Upper lobe of right lung (tissue), 1 donor: ENCODE data around the gene FLT4. TPM values are rescaled to one million over a fixed set of nuclear protein-coding genes. Genes with fewer than 3 reads are reported as not detected.

Experiments used
- ATAC-seq: fragments of 200-7000 bp; cut with Tn5 transposase; one replicate; pipeline ENCODE4 v1.9.1; 2020; ENCODE audit warnings: mild to moderate bottlenecking, moderate library complexity
- DNase-seq: peaks from one replicate; pipeline ENCODE4 v3.0.0-alpha.2; 2020
- H3K27ac ChIP-seq: fragments of 200-600 bp; one replicate; pipeline ENCODE4 v1.8.0; 2022
- H3K27me3 ChIP-seq: fragments of 200-600 bp; one replicate; pipeline ENCODE4 v1.8.0; 2022; ENCODE audit warnings: mild to moderate bottlenecking
- H3K36me3 ChIP-seq: fragments of 200-600 bp; one replicate; pipeline ENCODE4 v1.8.0; 2022
- H3K4me1 ChIP-seq: fragments of 200-600 bp; one replicate; pipeline ENCODE4 v1.8.0; 2022
- H3K4me3 ChIP-seq: fragments of 200-600 bp; one replicate; pipeline ENCODE4 v1.8.0; 2022; ENCODE audit warnings: mild to moderate bottlenecking
- H3K9me3 ChIP-seq: fragments of 200-600 bp; one replicate; pipeline ENCODE4 v1.8.0; 2022
- CTCF ChIP-seq: fragments of 200-600 bp; IDR thresholded peaks from one replicate; pipeline ENCODE4 v1.8.0; 2022; ENCODE audit warnings: antibody characterized with exemption
- intact Hi-C: fragments of 100-400 bp; cut with DNase I; formaldehyde crosslinking; loops from one replicate; pipeline ENCODE4 v1.11.0; 2022
- long read RNA-seq: library from polyadenylated mRNA; unstranded; transcript quantifications from one replicate; pipeline ENCODE4 v2.0.0, GENCODE V29; 2021
- total RNA-seq: library from RNA; stranded (reverse); fragmentation: NEBNext Ultra II Directional; extraction: Animal tissue kit (Norgen Biotek cat#: 25700); gene quantifications from one replicate; pipeline ENCODE4 v1.2.1, GENCODE V29; 2021
- donor health status: DM: no; HTN: yes; CAD: no; lungs with severe emphysema.

The FLT4 gene
- total RNA-seq, result 38.6 TPM
- long read RNA-seq, full-length matches to known transcripts, result 5 of 35 reads
- long read RNA-seq, partial matches to known transcripts, result 18 of 35 reads
- long read RNA-seq, other reads (novel, unspliced or antisense), result 12 of 35 reads

- ATAC-seq, result peak; percentile 22
- Histone ChIP-seq H3K27me3 (peaks cover 45% of the 10 kb centered on the region), H3K4me1 (peaks cover 6% of the 10 kb centered on the region), H3K9me3 (no peaks in the 10 kb centered on the region), H3K4me3 (peak within 1 kb of the TSS; percentile 47), H3K27ac (no peak within 1 kb of the TSS), H3K36me3 (no peaks in the 10 kb centered on the region)
- intact Hi-C loops, result no loop called here
- peak; percentile 54 for DNase-seq
- TF ChIP-seq CTCF, result no peak
Observed at GRCh38 chr5:180649297-180650039, at the start of gene FLT4. FLT4 (minus strand) TSS chr5:180649600; CDS start chr5:180649545, 55 bp downstream.

- intact Hi-C loops, result no loop called here
- Histone ChIP-seq H3K27ac (no peak overlapping the region), H3K4me3 (no peak overlapping the region), H3K36me3 (no peaks in the 10 kb centered on the region), H3K27me3 (peaks cover 6% of the 10 kb centered on the region), H3K9me3 (no peaks in the 10 kb centered on the region), H3K4me1 (no peaks in the 10 kb centered on the region)
- DNase-seq, result no peak
- no peak for TF ChIP-seq CTCF
- no peak for ATAC-seq
Observed at GRCh38 chr5:180699042-180699441, 49.6 kb upstream of the FLT4 start.

DNA sequence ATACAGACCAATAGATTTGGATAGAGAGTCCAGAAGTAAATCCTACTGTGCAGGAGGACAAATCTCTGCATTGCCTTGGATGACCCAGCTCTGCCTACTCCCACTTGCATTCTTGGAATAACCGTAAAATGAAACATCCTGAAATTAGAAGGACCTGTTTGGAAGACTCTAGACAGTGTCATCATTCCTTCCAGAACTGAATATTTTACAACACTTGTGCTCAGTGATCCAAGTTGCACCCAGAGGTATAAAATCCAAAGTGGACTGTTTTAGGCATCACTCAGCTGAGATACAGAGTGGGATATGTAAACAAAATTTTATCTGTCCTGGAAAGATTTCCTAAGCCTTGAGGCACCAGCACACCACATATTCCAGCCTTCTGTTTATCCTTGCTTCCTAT, 46.7 kb upstream of the FLT4 start:
- no peaks in the 10 kb centered on the region for H3K9me3 ChIP-seq
- no peaks in the 10 kb centered on the region for H3K4me1 ChIP-seq
- no peaks in the 10 kb centered on the region for H3K36me3 ChIP-seq
- DNase-seq (no peak), ATAC-seq (no peak)
- no peak overlapping the region for H3K27ac ChIP-seq
- H3K27me3 ChIP-seq, result peaks cover 10% of the 10 kb centered on the region
- intact Hi-C loops, result no loop called here
- H3K4me3 ChIP-seq, result no peak overlapping the region
- TF ChIP-seq CTCF, result no peak

GRCh38 chr5:180692429-180692828, 43.0 kb upstream of the FLT4 start:
- Histone ChIP-seq H3K27me3 (peaks cover 8% of the 10 kb centered on the region), H3K9me3 (no peaks in the 10 kb centered on the region), H3K4me1 (no peaks in the 10 kb centered on the region), H3K27ac (no peak overlapping the region), H3K4me3 (no peak overlapping the region), H3K36me3 (no peaks in the 10 kb centered on the region)
- no peak for ATAC-seq
- intact Hi-C loops, result no loop called here
- no peak for DNase-seq
- TF ChIP-seq CTCF, result no peak

GRCh38 chr5:180691046-180691445, 41.6 kb upstream of the FLT4 start:
- TF ChIP-seq CTCF, result no peak
- Histone ChIP-seq H3K4me1 (no peaks in the 10 kb centered on the region), H3K27me3 (peaks cover 8% of the 10 kb centered on the region), H3K36me3 (no peaks in the 10 kb centered on the region), H3K9me3 (no peaks in the 10 kb centered on the region), H3K27ac (no peak overlapping the region), H3K4me3 (no peak overlapping the region)
- ATAC-seq, result no peak
- DNase-seq, result no peak
- intact Hi-C loops, result no loop called here
